ENCODE measurements around the gene C22orf15. TPM values are rescaled to one million over a fixed set of nuclear protein-coding genes. Genes with fewer than 3 reads are reported as not detected.

Gene C22orf15
- total and polyA plus RNA-seq, 2 donors (not counting 3 experiments of a cell fraction or from before 2014, with no cell fraction given), result 0.86 TPM; not detected in 1

- dilution Hi-C loops (cut with MboI; ENCODE audit: extremely low pct_ligation_motif_present, low sequenced_read_pairs), result no loop called here
- peak; percentile 67 for FAIRE-seq
- ChIA-PET CTCF (interaction anchor here (1.1 kb wide), 1 partner anchor 100 kb away, joined by 4 read pairs; no protein-coding TSS in a partner anchor), POLR2A (no interaction called here)
- peak overlapping the region; percentile 93 for H3K4me2 ChIP-seq (ENCODE audit: insufficient read depth, low read length)
- H3K27ac ChIP-seq (ENCODE audit: insufficient read depth, low read depth, low read length), result no peak overlapping the region
- no TSS peak for BruUV-seq (replicated peaks)
- no peaks in the 10 kb centered on the region for H4K20me1 ChIP-seq (replicated peaks; ENCODE audit: control insufficient read depth, extremely low read depth, insufficient read depth, low read length)
- no peaks in the 10 kb centered on the region for H3K27me3 ChIP-seq (ENCODE audit: control insufficient read depth in 2 of 2, insufficient read depth in 2 of 2, low read length in 2 of 2)
- H2AFZ ChIP-seq (ENCODE audit: low read depth, low read length), result peak overlapping the region; percentile 6
- no peaks in the 10 kb centered on the region for H3K79me2 ChIP-seq (ENCODE audit: control insufficient read depth, insufficient read depth, low read length)
- H3K9ac ChIP-seq (replicated peaks; ENCODE audit: extremely low read depth, insufficient read depth, low read length), result no peak overlapping the region
- H3K9me3 ChIP-seq (replicated peaks; ENCODE audit: control insufficient read depth, insufficient read depth, low read length), result no peaks in the 10 kb centered on the region
- H3K4me3 ChIP-seq (replicated peaks in 1 of 3; ENCODE audit: insufficient read depth in 1 of 3, low read depth in 1 of 3, low read length in 3 of 3), result peak overlapping the region in 2 of 3 experiments; percentile 88 to 89
- peaks cover 0 to 1% of the 10 kb centered on the region in 2 experiments for H3K36me3 ChIP-seq (ENCODE audit: control insufficient read depth in 2 of 2, extremely low read depth in 1 of 2, insufficient read depth in 2 of 2, low read length in 2 of 2)
- DNase-seq (ENCODE audit: low read depth, low spot score), result peak; percentile 67
- TF ChIP-seq CTCF (IDR thresholded peaks at IDR 0.05; ENCODE audit: extremely low read depth in 1 of 2, insufficient read depth in 1 of 2, low read depth in 1 of 2, low read length in 2 of 2) (no peak), JUN (IDR thresholded peaks at IDR 0.05; ENCODE audit: borderline replicate concordance, insufficient read depth, insufficient read length, low read depth) (no peak)
- intact Hi-C loops (cut with micrococcal nuclease), result loop anchor here (2.0 kb wide), 1 partner anchor 19 kb away; no protein-coding TSS in a partner anchor
- peaks cover 10% of the 10 kb centered on the region for H3K4me1 ChIP-seq (ENCODE audit: control insufficient read depth, extremely low read depth, insufficient read depth, low read length)
- no peaks in the 10 kb centered on the region for H3K9me1 ChIP-seq (replicated peaks; ENCODE audit: control insufficient read depth, extremely low read depth, insufficient read depth, low read length)
Observed at GRCh38 chr22:23749841-23750301, 12.9 kb upstream of the C22orf15 start.

GRCh38 chr22:23750367-23750713 lies 12.4 kb upstream of the C22orf15 start:
- H3K4me2 ChIP-seq (ENCODE audit: insufficient read depth, low read length), result peak overlapping the region; percentile 93
- no peaks in the 10 kb centered on the region for H3K9me3 ChIP-seq (replicated peaks; ENCODE audit: control insufficient read depth, insufficient read depth, low read length)
- no peak for DNase-seq (ENCODE audit: low read depth, low spot score)
- H3K27ac ChIP-seq (ENCODE audit: insufficient read depth, low read depth, low read length), result no peak overlapping the region
- TF ChIP-seq POLR2AphosphoS5 (IDR thresholded peaks at IDR 0.05; ENCODE audit: insufficient read depth, low read depth, low read length) (no peak), MYC (IDR thresholded peaks at IDR 0.05; ENCODE audit: low read depth, low read length) (no peak), CTCF (IDR thresholded peaks at IDR 0.05; ENCODE audit: extremely low read depth in 1 of 2, insufficient read depth in 1 of 2, low read depth in 1 of 2, low read length in 2 of 2) (no peak), GATA2 (IDR thresholded peaks at IDR 0.05; ENCODE audit: insufficient read depth, insufficient read length, low read depth, low read length) (no peak), POLR2A (IDR thresholded peaks at IDR 0.05; ENCODE audit: low read depth, low read length) (no peak), FOS (IDR thresholded peaks at IDR 0.05; ENCODE audit: borderline replicate concordance, insufficient read depth, low read length) (no peak), EZH2 (IDR thresholded peaks at IDR 0.05; ENCODE audit: borderline replicate concordance, low read depth, low read length, severe bottlenecking) (no peak), JUN (IDR thresholded peaks at IDR 0.05; ENCODE audit: borderline replicate concordance, insufficient read depth, insufficient read length, low read depth) (no peak)
- TF ChIP-seq, protein P1, sequence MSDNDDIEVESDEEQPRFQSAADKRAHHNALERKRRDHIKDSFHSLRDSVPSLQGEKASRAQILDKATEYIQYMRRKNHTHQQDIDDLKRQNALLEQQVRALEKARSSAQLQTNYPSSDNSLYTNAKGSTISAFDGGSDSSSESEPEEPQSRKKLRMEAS (IDR thresholded peaks at IDR 0.05; ENCODE audit: insufficient read depth, insufficient read length), result no peak
- H3K4me3 ChIP-seq (replicated peaks in 1 of 3; ENCODE audit: insufficient read depth in 1 of 3, low read depth in 1 of 3, low read length in 3 of 3), result peak overlapping the region; percentile 88 to 92 (median 89)
- BruUV-seq (replicated peaks), result TSS peak; percentile 37
- CTCF ChIA-PET, result interaction anchor here (1.0 to 1.1 kb wide), 2 partner anchors 19 to 21 kb away, joined by 3 read pairs; no protein-coding TSS in a partner anchor
- H3K79me2 ChIP-seq (ENCODE audit: control insufficient read depth, insufficient read depth, low read length), result no peaks in the 10 kb centered on the region
- H3K9me1 ChIP-seq (replicated peaks; ENCODE audit: control insufficient read depth, extremely low read depth, insufficient read depth, low read length), result no peaks in the 10 kb centered on the region
- intact Hi-C loops (cut with micrococcal nuclease) (loop anchor here (2.0 kb wide), 1 partner anchor 18 kb away; no protein-coding TSS in a partner anchor), dilution Hi-C loops (cut with MboI; ENCODE audit: extremely low pct_ligation_motif_present, low sequenced_read_pairs) (no loop called here)
- H3K4me1 ChIP-seq (ENCODE audit: control insufficient read depth, extremely low read depth, insufficient read depth, low read length), result peaks cover 10% of the 10 kb centered on the region
- POLR2A ChIA-PET, result no interaction called here
- peak overlapping the region; percentile 89 for H2AFZ ChIP-seq (ENCODE audit: low read depth, low read length)
- no peaks in the 10 kb centered on the region for H4K20me1 ChIP-seq (replicated peaks; ENCODE audit: control insufficient read depth, extremely low read depth, insufficient read depth, low read length)
- H3K9ac ChIP-seq (replicated peaks; ENCODE audit: extremely low read depth, insufficient read depth, low read length), result peak overlapping the region; percentile 58
- no peak for FAIRE-seq
- no peaks in the 10 kb centered on the region for H3K27me3 ChIP-seq (ENCODE audit: control insufficient read depth in 2 of 2, insufficient read depth in 2 of 2, low read length in 2 of 2)
- H3K36me3 ChIP-seq (ENCODE audit: control insufficient read depth in 2 of 2, extremely low read depth in 1 of 2, insufficient read depth in 2 of 2, low read length in 2 of 2), result no peaks in the 10 kb centered on the region
